ENCODE results near the gene VPS54. TPM values are rescaled to one million over a fixed set of nuclear protein-coding genes. Genes with fewer than 3 reads are reported as not detected.
"Not testable (repeated sequence)": the region's sequence is repeated elsewhere in the genome, so short reads cannot be mapped to it uniquely, and the experiment has no call there.

The VPS54 gene
- total and polyA plus RNA-seq, 4 donors: 12.5 to 49.3 (median 15.7) TPM

GRCh38 chr2:63850649-63851048, 168.6 kb downstream of the VPS54 start:
- TF ChIP-seq, protein P1, sequence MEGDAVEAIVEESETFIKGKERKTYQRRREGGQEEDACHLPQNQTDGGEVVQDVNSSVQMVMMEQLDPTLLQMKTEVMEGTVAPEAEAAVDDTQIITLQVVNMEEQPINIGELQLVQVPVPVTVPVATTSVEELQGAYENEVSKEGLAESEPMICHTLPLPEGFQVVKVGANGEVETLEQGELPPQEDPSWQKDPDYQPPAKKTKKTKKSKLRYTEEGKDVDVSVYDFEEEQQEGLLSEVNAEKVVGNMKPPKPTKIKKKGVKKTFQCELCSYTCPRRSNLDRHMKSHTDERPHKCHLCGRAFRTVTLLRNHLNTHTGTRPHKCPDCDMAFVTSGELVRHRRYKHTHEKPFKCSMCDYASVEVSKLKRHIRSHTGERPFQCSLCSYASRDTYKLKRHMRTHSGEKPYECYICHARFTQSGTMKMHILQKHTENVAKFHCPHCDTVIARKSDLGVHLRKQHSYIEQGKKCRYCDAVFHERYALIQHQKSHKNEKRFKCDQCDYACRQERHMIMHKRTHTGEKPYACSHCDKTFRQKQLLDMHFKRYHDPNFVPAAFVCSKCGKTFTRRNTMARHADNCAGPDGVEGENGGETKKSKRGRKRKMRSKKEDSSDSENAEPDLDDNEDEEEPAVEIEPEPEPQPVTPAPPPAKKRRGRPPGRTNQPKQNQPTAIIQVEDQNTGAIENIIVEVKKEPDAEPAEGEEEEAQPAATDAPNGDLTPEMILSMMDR (IDR thresholded peaks at IDR 0.05; ENCODE audit: control extremely low read depth, extremely low read depth): no peak
- Histone ChIP-seq H3K9me3 (ENCODE audit: control insufficient read depth in 4 of 4, insufficient read depth in 3 of 4, low read length in 3 of 4) (no peaks in the 10 kb centered on the region), H3K9ac (ENCODE audit: insufficient read depth in 1 of 2, low read length in 2 of 2) (no peak overlapping the region), H3K4me1 (ENCODE audit: control insufficient read depth in 5 of 5, insufficient read depth in 5 of 5, low read length in 5 of 5) (peaks cover 0 to 34% (median 7%) of the 10 kb centered on the region in 5 donors), H3K27ac (ENCODE audit: low read depth in 1 of 2, low read length in 1 of 2) (no peak overlapping the region), H3K36me3 (ENCODE audit: control insufficient read depth in 4 of 4, insufficient read depth in 4 of 4, low read length in 4 of 4) (peaks cover 0 to 2% (median 0%) of the 10 kb centered on the region in 4 donors), H3K27me3 (ENCODE audit: control insufficient read depth in 3 of 3, insufficient read depth in 3 of 3, low read length in 2 of 3) (no peaks in the 10 kb centered on the region), H3K4me3 (no peak overlapping the region)
- ATAC-seq (ENCODE audit: insufficient read depth, low FRiP score): no peak
- DNase-seq: no peak

- no peaks in the 10 kb centered on the region for H3K36me3 ChIP-seq (ENCODE audit: control insufficient read depth in 4 of 4, insufficient read depth in 4 of 4, low read length in 4 of 4)
- no peak overlapping the region for H3K27ac ChIP-seq (ENCODE audit: low read depth in 1 of 2, low read length in 1 of 2)
- WGBS, 2 donors: 74 to 82% methylated on average over 1 of the region's 1 CpG
- DNase-seq (no peak), ATAC-seq (ENCODE audit: insufficient read depth, low FRiP score) (no peak)
- no peaks in the 10 kb centered on the region for H3K9me3 ChIP-seq (ENCODE audit: control insufficient read depth in 4 of 4, insufficient read depth in 3 of 4, low read length in 3 of 4)
- H3K4me1 ChIP-seq (ENCODE audit: control insufficient read depth in 5 of 5, insufficient read depth in 5 of 5, low read length in 5 of 5): peaks cover 0 to 34% (median 7%) of the 10 kb centered on the region in 5 donors
- H3K27me3 ChIP-seq (ENCODE audit: control insufficient read depth in 3 of 3, insufficient read depth in 3 of 3, low read length in 2 of 3): no peaks in the 10 kb centered on the region
- no peak overlapping the region for H3K4me3 ChIP-seq
- TF ChIP-seq, protein P1 (IDR thresholded peaks at IDR 0.05; ENCODE audit: control extremely low read depth, extremely low read depth): no peak
- H3K9ac ChIP-seq (ENCODE audit: insufficient read depth in 1 of 2, low read length in 2 of 2): no peak overlapping the region
Observed at GRCh38 chr2:63850204-63850571, 169.0 kb downstream of the VPS54 start.

GRCh38 chr2:63849381-63850203, 169.6 kb downstream of the VPS54 start:
- no peak for ATAC-seq (ENCODE audit: insufficient read depth, low FRiP score)
- Histone ChIP-seq H3K36me3 (ENCODE audit: control insufficient read depth in 4 of 4, insufficient read depth in 4 of 4, low read length in 4 of 4) (no peaks in the 10 kb centered on the region), H3K27ac (ENCODE audit: low read depth in 1 of 2, low read length in 1 of 2) (no peak overlapping the region), H3K4me3 (no peak overlapping the region), H3K9me3 (ENCODE audit: control insufficient read depth in 4 of 4, insufficient read depth in 3 of 4, low read length in 3 of 4) (no peaks in the 10 kb centered on the region), H3K4me1 (ENCODE audit: control insufficient read depth in 5 of 5, insufficient read depth in 5 of 5, low read length in 5 of 5) (peaks cover 0 to 34% (median 7%) of the 10 kb centered on the region in 5 donors), H3K27me3 (ENCODE audit: control insufficient read depth in 3 of 3, insufficient read depth in 3 of 3, low read length in 2 of 3) (no peaks in the 10 kb centered on the region), H3K9ac (ENCODE audit: insufficient read depth in 1 of 2, low read length in 2 of 2) (no peak overlapping the region)
- TF ChIP-seq, protein P1 (IDR thresholded peaks at IDR 0.05; ENCODE audit: control extremely low read depth, extremely low read depth): no peak
- DNase-seq: peak in 1 of 3 donors; percentile 18
- 68 to 83% methylated on average over 7 of the region's 7 CpGs for WGBS, 2 donors

GRCh38 chr2:63847571-63847970, 171.7 kb downstream of the VPS54 start:
- H3K27me3 ChIP-seq (ENCODE audit: control insufficient read depth in 3 of 3, insufficient read depth in 3 of 3, low read length in 2 of 3); H3K9me3 ChIP-seq (ENCODE audit: control insufficient read depth in 4 of 4, insufficient read depth in 3 of 4, low read length in 3 of 4); H3K36me3 ChIP-seq (ENCODE audit: control insufficient read depth in 4 of 4, insufficient read depth in 4 of 4, low read length in 4 of 4); H3K9ac ChIP-seq (ENCODE audit: insufficient read depth in 1 of 2, low read length in 2 of 2); DNase-seq; ATAC-seq (ENCODE audit: insufficient read depth, low FRiP score); H3K4me3 ChIP-seq: not testable (repeated sequence)
- H3K4me1 ChIP-seq (ENCODE audit: control insufficient read depth in 5 of 5, insufficient read depth in 5 of 5, low read length in 5 of 5): peaks cover 4 to 33% (median 14%) of the 10 kb centered on the region in 5 donors
- 85 to 86% methylated on average over 4 of the region's 4 CpGs for WGBS, 2 donors
- peak overlapping the region in 1 of 2 donors; percentile 3 for H3K27ac ChIP-seq (ENCODE audit: low read depth in 1 of 2, low read length in 1 of 2)

Data from lung (tissue), 12 donors.